ENCODE measurements around the gene PLCB3. TPM values are rescaled to one million over a fixed set of nuclear protein-coding genes. Genes with fewer than 3 reads are reported as not detected.

PLCB3 gene
- total RNA-seq, 1 experiment from 2014 or later, result 57.4 TPM

DNA sequence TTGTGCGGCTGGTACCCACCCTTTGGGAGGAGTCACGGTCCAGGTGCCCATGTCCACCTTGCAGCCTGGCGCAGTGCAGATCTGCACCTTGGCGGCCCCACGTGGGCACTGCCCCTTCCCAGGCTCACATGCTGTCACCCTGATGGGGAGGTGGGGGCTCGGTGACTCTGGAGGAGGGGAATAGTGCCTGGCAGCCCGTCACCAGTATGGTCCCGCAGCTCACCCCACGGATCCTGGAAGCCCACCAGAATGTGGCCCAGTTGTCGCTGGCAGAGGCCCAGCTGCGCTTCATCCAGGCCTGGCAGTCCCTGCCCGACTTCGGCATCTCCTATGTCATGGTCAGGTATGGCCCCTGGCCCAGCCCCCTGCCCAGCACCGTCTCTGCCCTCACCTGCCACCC is 30.5 kb upstream of the PLCB3 start:
- no peak for DNase-seq (ENCODE audit: low read depth)

DNA sequence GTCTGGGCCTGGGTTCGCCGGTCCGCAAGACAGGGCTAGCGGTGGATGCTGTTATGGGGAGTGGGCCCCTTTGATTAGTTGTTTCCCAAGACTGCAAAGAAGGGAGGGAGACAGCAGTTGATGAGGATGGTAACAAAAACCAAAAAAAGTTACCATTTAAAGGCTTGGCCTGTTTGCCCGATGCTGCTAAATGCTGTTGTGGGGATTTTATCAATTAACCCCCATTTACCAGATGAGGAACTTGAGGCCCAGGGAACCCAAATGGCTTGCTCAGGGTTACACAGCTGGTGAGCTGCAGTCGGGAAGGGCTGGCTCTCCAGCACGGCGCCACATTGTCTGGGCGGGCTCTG is 28.7 kb upstream of the PLCB3 start:
- no peak for DNase-seq (ENCODE audit: low read depth)

DNA sequence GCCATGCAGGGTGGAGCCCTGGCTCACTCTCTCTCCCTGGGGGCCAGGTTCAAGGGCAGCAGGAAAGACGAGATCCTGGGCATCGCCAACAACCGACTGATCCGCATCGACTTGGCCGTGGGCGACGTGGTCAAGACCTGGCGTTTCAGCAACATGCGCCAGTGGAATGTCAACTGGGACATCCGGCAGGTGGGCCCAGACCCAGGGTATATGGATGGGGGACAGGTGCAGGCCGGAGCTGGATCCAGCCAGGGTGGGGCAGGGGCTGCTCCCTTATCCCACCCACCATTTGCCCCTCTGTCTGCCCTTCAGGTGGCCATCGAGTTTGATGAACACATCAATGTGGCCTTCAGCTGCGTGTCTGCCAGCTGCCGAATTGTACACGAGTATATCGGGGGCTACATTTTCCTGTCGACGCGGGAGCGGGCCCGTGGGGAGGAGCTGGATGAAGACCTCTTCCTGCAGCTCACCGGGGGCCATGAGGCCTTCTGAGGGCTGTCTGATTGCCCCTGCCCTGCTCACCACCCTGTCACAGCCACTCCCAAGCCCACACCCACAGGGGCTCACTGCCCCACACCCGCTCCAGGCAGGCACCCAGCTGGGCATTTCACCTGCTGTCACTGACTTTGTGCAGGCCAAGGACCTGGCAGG is 28.2 kb upstream of the PLCB3 start:
- no peak for DNase-seq (ENCODE audit: low read depth)

DNA sequence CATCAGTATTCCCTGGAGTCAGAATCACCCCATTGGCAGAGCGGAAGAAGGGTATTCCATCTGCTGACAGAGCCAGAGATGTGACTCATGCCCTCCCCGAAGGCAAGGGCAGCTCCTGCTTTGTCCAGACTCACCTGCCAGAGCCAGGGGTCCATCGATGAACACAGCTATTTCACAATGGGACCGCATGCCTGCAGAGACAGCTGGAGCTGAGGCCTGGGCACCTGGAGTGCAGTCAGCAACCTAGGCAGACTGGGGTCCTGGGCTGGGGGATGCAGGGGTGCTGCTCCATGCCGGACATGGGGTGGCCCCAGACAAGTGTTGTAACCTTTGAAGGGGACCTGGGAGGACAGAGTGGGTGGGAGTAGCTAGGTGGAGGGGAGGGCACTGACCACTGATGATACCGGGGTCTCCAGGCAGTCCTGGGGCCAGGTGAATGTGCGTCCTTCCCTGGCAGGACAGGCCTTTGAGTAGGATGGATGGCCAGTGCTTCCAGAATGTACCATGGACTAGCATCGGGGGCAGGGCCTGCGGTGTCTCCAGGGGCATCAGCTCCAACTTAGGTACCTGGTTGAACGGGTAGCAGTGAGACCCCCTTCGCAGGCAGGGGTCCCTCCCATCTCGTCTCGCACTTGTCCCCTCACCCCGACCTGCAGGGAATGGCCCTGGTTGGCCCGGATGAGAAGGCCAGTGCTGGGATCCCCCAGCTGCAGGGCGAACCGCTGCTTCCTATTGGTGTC is 27.0 kb upstream of the PLCB3 start:
- no peak for DNase-seq (ENCODE audit: low read depth)

DNA sequence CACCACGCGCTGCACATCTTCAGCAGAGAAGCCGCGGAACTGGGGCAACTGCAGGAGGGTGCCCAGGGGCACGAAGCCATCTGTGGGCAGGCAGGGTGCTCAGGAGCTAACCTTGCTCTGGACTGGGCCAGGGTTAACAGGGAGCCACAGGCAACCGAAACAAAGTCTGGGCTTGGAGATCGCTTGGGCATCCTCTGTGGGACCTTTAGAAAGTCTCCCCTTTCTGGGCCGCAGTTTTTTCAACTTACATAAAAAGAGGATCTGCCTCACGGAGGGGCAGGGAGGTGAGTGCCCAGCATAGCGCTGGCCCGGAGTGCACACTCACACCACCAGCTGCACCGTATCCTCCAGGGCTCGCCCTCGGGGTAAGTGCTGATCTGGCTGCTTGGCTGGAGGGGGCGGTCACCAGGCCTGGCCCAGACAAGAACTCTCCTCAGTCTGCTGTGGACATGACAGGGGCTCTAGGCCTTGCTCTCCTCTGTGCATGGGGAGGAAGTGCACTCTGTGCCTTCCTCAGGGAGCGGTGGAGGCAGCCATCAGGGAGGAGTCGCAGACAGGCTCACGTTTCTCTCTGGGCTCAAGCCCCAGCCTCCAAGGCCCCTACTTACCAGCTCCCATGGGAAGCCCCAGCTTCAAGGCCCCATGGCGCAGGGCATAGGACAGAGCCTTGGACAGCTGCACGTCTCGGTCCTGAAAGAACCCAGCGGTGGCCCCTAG is 26.3 kb upstream of the PLCB3 start:
- DNase-seq (ENCODE audit: low read depth), result no peak

DNA sequence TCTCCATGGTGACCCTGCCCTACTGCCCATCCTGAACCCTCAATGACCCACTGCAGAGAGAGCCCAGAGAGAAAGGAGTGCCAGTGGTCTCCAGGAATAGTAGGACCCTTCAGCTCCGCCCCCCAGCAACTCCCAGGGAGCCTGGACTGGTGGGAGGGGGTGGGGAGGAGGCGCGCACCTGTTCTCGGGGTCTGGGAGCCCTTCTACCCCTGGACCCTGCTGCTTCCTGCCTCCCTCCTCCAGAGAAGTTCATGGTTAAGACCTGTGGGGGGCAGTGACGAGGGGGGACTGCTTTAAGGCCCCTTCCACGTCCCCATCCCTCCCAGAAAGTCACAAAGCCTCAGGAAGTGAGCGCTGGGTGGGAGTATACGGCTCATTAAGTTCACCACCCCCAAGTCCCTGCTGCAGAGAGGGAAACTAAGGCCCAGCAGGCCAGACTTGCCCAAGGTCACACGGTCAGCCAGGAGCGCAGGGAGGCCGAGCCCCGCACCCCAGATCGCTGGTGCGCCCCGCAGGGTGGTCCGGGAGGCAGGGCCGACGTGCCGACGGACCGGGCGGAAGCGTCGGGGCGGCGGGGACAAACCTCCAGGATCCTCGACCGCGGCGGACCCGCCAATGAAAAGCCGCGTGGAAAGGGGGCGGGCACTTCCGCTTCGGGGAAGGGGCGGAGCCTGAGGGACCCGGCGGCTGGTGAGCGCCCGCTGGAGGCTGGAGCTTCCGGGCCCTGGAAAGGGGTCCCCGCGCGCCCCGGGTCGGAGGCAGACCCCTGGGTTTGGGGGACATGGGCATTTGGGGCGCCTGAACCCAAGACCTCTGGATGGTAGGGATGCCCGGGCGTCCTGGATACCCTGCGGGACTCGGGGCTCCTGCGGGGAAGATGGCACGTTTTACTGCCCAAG is 25.5 kb upstream of the PLCB3 start, which contains the start of the genes NUDT22 and TRPT1:
TSS of gene NUDT22 (plus strand) at position 667 of the 899 bp plus-strand sequence. CDS start 379 bp downstream, outside the sequence.
TSS of gene TRPT1 (minus strand) at position 579 of the 899 bp plus-strand sequence. CDS start at position 253, 326 bp downstream.
- DNase-seq (ENCODE audit: low read depth), result peak; percentile 83

DNA sequence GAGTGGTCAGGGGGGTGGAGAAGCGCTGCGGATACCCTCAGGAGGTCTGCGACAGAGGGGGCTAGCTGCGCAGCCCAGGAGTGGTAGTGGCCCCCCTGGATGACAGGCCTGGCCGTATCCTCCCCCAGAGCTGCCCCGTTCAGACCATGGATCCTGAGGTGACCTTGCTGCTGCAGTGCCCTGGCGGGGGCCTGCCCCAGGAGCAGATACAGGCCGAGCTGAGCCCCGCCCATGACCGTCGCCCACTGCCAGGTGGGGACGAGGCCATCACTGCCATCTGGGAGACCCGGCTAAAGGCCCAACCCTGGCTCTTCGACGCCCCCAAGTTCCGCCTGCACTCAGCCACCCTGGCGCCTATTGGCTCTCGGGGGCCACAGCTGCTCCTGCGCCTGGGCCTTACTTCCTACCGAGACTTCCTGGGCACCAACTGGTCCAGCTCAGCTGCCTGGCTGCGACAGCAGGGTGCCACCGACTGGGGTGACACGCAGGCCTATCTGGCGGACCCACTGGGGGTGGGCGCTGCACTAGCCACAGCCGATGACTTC is 24.8 kb upstream of the PLCB3 start:
- DNase-seq (ENCODE audit: low read depth), result peak; percentile 60

DNA sequence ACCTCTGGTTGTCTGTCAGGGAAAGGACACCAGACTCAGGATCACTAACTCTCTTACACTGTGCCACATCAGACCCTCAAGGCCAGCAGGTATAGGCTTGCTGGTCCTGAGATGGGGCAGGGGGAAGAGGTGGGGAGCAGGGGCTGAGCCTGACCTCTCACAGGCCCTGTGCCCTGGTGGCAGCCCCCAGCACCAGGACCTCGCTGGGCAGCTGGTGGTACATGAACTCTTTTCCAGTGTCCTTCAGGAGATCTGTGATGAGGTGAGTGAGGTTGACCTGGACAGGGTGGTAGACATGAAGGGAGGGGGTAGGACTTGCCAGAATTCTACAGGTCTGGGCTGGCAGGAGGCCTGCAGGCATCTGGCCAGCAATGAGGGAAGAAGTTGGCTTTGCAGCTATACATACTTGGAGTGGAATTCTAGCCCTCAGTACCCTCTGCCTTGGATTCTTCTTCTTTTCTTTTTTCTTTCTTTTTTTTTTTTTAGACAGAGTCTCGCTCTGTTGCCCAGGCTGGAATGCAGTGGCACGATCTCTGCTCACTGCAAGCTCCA is 23.8 kb upstream of the PLCB3 start:
- no peak for DNase-seq (ENCODE audit: low read depth)

DNA sequence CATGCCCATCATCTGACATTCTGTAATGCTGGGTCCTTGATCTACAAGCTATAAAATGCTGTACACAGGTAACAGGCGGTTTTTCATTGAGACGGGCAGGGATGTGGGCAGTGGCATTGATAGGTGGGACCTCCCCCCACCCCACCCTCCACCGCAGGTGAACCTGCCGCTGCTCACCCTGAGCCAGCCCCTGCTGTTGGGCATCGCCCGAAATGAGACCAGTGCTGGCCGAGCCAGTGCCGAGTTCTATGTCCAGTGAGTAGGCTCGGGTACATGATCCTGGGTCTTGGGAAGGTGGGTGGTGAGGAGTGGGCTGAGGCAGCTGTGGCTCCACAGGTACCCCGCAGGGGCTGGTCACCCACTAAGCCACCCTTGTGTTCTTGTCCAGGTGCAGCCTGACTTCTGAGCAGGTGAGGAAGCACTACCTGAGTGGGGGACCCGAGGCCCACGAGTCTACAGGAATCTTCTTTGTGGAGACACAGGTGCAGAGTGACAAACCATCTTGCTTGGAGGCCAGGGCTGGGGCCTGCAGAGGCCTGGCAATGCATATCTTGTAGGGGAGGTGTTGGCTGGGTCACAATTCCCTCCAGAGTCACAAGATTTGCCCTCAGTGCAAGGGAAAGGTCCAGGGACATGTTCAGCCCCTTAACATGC is 22.1 kb upstream of the PLCB3 start:
- no peak for DNase-seq (ENCODE audit: low read depth)

DNA sequence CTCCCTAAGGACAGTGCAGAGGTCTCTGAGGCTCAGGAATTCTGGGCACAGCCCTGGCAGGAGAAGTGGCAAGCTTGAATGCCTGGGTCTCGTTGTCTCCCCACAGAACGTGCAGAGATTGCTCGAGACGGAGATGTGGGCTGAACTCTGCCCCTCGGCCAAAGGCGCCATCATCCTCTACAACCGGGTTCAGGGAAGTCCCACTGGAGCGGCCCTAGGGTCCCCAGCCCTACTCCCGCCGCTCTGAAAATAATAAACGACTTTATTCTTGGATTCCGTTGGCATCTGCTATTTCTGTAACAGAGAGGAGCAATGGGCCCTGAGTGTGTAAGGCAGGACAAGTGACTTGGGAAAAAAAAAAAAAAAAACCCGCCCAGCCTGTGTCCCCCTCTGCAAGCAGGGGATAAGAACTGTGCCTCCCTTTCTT is 21.6 kb upstream of the PLCB3 start:
- no peak for DNase-seq (ENCODE audit: low read depth)

DNA sequence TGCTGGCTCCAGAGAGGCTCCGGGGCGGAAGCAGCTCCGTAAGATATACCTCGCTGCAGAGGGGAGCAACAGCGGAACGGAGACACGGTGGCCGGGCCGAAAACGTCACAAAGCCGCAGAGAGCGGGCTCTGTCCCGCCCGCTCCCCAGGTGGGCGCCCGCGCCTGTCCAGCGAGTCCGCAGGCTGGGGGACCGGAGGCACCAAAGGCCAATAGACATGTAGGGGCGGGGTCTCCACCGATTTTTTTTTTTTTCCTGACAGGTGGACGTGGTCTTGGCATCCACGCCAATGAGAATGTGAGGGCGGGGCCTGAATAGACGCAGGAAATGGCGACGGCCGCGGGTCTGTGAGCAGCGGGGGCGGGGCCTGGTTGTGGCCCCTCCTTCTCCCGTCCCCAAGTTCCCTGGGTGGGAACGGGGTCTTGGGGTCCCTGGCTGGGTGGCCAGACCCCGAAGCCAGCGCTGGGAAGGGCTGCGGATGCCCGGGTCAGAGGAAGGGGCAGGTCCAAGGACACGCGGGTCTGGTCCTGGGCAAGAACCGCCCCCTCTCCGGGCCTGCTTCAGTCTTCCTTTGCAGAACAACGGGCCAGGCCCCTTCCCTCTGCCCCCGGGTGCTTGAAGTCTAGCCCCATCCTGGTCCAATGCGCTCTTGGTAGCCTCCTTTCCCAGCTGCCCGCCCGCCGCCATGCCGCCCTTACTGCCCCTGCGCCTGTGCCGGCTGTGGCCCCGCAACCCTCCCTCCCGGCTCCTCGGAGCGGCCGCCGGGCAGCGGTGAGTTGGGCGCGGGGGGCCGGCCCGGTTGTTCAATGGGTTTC is 21.0 kb upstream of the PLCB3 start, which contains the start of gene DNAJC4:
TSS of gene DNAJC4 (plus strand) at position 378 of the 814 bp plus-strand sequence. CDS start at position 685, 307 bp downstream.
- DNase-seq (ENCODE audit: low read depth), result peak; percentile 90

DNA sequence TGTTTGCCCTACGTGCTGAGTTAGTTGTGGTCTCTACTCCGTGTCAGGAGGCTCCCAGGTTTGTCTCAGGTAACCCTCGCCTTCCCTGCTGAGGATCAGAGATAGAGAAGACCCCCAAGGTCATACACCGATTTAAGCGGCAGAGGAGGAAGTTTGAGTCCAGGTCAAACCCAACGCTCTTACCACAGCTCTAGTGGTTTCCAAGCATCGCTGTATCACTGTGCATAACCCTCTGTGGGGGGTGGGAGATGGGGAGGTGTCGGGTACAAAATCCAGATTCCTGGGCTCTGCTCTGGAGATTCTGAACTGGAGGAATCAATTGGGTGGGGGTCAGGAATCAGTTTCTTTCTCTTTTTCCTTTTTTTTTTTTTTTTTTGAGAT is 20.4 kb upstream of the PLCB3 start:
- no peak for DNase-seq (ENCODE audit: low read depth)

DNA sequence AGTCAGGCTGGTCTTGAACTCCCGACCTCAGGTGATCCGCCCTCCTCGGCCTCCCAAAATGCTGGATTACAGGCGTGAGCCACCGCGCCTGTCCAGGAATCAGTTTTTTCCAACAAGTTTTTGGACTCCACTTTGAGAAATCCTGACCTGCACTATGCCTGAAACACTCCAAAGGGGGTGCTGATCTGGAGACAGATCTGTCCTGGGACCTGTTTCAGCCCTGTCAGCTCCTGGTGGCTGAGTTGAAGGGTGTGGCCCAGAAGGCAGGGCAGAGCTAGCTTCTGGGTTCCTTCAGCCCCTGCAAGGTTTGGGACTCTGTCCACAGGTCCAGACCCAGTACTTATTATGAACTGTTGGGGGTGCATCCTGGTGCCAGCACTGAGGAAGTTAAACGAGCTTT is 19.8 kb upstream of the PLCB3 start:
- no peak for DNase-seq (ENCODE audit: low read depth)

DNA sequence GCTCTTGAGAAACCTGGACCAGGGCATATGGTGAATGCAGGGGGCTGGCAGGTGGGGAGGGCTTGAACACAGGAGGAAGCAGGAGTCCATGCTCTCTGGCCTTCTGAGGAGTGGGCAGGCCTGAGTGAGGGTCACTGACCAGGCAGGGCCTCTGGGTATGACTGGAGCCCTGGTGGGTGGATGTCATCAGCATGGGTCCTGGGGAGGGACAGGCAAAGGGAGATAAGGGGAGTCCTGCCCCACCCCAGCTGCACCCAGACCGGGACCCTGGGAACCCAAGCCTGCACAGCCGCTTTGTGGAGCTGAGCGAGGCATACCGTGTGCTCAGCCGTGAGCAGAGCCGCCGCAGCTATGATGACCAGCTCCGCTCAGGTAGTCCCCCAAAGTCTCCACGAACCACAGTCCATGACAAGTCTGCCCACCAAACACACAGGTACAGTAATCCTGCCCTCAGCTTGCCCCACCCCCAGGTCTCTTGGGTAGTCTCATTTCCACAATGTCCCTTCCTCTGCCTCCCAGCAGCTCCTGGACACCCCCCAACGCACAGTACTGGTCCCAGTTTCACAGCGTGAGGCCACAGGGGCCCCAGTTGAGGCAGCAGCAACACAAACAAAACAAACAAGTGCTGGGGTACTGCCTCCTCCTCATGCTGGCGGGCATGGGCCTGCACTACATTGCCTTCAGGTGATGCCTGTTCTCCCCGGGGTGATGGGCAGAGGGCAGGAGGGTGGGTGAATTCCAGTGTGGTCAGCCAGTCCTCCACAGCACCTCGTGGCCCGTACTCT is 19.0 kb upstream of the PLCB3 start:
- DNase-seq (ENCODE audit: low read depth), result no peak

DNA sequence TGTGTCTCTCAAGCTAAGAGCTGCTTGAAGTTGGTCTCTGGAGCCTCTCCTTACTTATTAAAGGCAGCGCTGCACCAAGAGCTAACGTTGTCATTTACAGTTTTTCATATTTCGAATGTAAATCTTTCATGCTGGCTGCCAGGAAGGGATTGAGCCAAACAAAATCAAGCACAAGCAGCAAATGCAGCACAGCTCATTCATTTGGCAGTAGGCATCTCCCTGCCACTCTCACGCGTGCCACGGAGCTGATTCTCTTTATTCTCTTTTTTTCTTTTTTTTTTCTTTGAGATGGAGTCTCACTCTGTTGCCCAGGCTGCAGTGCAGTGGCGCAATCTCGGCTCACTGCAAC is 18.4 kb upstream of the PLCB3 start:
- DNase-seq (ENCODE audit: low read depth), result no peak

DNA sequence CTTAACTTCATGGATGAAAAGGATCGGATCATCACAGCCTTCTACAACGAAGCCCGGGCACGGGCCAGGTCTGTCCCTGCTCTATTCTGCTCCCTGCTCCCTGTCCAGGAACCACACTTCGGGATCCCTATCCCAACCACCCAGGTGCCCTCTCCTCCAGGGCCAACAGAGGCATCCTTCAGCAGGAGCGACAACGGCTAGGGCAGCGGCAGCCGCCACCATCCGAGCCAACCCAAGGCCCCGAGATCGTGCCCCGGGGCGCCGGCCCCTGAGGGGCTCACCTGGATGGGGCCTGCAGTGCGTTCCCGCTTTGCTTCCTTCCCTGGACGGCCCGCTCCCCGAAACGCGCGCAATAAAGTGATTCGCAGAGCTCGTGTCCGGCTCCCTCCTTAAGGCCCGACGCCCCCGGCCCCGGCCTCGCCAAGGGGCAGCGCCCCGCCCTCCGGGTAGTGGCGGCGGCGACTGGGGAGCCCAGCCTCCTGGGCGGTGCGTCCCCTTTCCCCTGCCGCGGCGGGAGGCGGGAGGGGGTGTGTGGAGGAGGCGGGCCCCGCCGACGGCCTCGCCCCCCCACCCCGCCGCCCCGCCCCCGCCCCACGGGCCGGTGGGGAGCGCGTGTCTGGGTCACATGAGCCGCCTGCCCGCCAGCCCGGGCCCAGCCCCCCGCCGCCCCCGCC is 17.3 kb upstream of the PLCB3 start, which contains the start of gene VEGFB:
TSS of gene VEGFB (plus strand) at position 672 of the 674 bp plus-strand sequence. CDS start 250 bp downstream, outside the sequence.
- DNase-seq (ENCODE audit: low read depth), result no peak

DNA sequence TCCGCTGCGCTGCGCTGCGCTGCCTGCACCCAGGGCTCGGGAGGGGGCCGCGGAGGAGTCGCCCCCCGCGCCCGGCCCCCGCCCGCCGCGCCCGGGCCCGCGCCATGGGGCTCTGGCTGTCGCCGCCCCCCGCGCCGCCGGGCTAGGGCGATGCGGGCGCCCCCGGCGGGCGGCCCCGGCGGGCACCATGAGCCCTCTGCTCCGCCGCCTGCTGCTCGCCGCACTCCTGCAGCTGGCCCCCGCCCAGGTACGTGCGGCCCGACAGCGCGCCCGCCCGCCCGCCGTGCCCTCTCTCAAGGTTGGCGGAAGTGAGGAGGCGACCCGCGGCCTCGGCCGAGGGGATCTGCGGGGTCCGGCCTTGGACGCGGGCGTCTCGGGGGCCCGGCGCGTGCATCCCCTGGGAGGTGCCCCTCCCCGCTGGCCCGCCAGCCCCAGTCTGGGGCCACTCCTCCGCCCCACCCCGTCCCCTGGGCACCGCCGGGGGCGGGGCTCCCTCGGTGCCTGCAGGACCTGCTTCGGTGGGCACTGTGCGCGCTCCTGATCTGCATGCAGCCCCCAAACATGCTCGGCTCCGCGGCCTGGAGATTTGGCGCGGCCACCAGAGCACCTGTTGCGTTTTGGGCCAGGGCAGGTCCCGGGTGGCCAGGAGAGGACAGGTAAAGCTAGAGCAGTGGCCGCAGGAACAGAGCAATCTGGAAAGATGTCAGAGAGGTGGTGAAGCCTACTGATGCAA is 16.5 kb upstream of the PLCB3 start:
- DNase-seq (ENCODE audit: low read depth), result no peak
